Gastrocnemius medialis (tissue), 4 donors: ENCODE measurements around the gene SLC22A17.

ENCODE experiments used
- POLR2A ChIP-seq, 2 donors: fragments of 450-650 bp; IDR thresholded peaks; one replicate each; pipeline ENCODE4 v1.6.1; 2017; ENCODE audit warnings: antibody characterized with exemption in 2 of 2, mild to moderate bottlenecking in 2 of 2, moderate library complexity in 2 of 2
- TF ChIP-seq, protein P1 (sequence below), 5 experiments: fragments of 450-650 bp in 3 of 5; fragments of 200-600 bp in 2 of 5; sonication (generic) in 2 of 5; IDR thresholded peaks in 4 of 5; conservative IDR thresholded peaks in 1 of 5; 1 replicate in 4 of 5; 2 replicates in 1 of 5; pipeline ENCODE4 v1.5.1; 2016 to 2019; ENCODE audit warnings: antibody characterized with exemption in 5 of 5, mild to moderate bottlenecking in 3 of 5, moderate library complexity in 3 of 5

GRCh38 chr14:23300687-23301223 lies 51.9 kb downstream of the SLC22A17 start:
- peak in 1 of 2 donors; percentile 40 for TF ChIP-seq POLR2A (IDR thresholded peaks at IDR 0.05)
- TF ChIP-seq, protein P1, sequence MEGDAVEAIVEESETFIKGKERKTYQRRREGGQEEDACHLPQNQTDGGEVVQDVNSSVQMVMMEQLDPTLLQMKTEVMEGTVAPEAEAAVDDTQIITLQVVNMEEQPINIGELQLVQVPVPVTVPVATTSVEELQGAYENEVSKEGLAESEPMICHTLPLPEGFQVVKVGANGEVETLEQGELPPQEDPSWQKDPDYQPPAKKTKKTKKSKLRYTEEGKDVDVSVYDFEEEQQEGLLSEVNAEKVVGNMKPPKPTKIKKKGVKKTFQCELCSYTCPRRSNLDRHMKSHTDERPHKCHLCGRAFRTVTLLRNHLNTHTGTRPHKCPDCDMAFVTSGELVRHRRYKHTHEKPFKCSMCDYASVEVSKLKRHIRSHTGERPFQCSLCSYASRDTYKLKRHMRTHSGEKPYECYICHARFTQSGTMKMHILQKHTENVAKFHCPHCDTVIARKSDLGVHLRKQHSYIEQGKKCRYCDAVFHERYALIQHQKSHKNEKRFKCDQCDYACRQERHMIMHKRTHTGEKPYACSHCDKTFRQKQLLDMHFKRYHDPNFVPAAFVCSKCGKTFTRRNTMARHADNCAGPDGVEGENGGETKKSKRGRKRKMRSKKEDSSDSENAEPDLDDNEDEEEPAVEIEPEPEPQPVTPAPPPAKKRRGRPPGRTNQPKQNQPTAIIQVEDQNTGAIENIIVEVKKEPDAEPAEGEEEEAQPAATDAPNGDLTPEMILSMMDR (IDR thresholded peaks at IDR 0.05 in 4 of 5, conservative IDR thresholded peaks at IDR 0.05 in 1 of 5): no peak
